ENCODE results near the gene RPH3AL. TPM values are rescaled to one million over a fixed set of nuclear protein-coding genes. Genes with fewer than 3 reads are reported as not detected.
A peak's percentile ranks its signal among the peaks of the same experiment; 100 is the strongest.
"Not testable (repeated sequence)": the region's sequence is repeated elsewhere in the genome, so short reads cannot be mapped to it uniquely, and the experiment has no call there.

RPH3AL gene
- total and polyA plus RNA-seq, 2 of the 8 experiments (the other 6 are each of a cell fraction or from before 2014, with no cell fraction given) = 5.6 to 5.8 TPM

- not testable (repeated sequence) for H3K56ac ChIP-seq (replicated peaks; ENCODE audit: insufficient read length, low read depth, low read length); H4K8ac ChIP-seq (ENCODE audit: extremely low read depth, insufficient read depth, low read length); H3K18ac ChIP-seq (ENCODE audit: extremely low read depth, low read length); H4K5ac ChIP-seq (ENCODE audit: insufficient read length, low read depth, low read length); FAIRE-seq; H3K9ac ChIP-seq (replicated peaks in 1 of 4; ENCODE audit: extremely low read depth in 1 of 4, low read depth in 3 of 4, low read length in 3 of 4); H2AK5ac ChIP-seq (ENCODE audit: low read depth, low read length); H3K79me2 ChIP-seq (ENCODE audit: control insufficient read depth in 1 of 2, insufficient read depth in 2 of 2, low read length in 2 of 2); H3K23me2 ChIP-seq (ENCODE audit: low read depth, low read length); H3K23ac ChIP-seq (ENCODE audit: insufficient read length); H3K9me3 ChIP-seq (ENCODE audit: insufficient read depth in 2 of 2, low read depth in 1 of 2, low read length in 1 of 2); H3K4me3 ChIP-seq (ENCODE audit: extremely low read depth in 1 of 4, insufficient read depth in 2 of 4, low read depth in 3 of 4, low read length in 4 of 4); H3K27ac ChIP-seq (ENCODE audit: low read depth, low read length); H3K36me3 ChIP-seq (ENCODE audit: control insufficient read depth in 2 of 4, insufficient read depth in 4 of 4, low read length in 3 of 4); H2BK5ac ChIP-seq (ENCODE audit: low read depth, low read length); H4K20me1 ChIP-seq (replicated peaks in 1 of 2; ENCODE audit: control insufficient read depth in 1 of 2, insufficient read depth in 2 of 2, low read length in 2 of 2); H2BK12ac ChIP-seq (ENCODE audit: low read depth, low read length); DNase-seq (ENCODE audit: low read depth in 1 of 2, low spot score in 2 of 2); H4K91ac ChIP-seq (replicated peaks; ENCODE audit: insufficient read length, low read length); H2BK15ac ChIP-seq (ENCODE audit: low read length); H3K27me3 ChIP-seq (replicated peaks in 1 of 4; ENCODE audit: control insufficient read depth in 3 of 4, extremely low read depth in 1 of 4, insufficient read depth in 3 of 4, low read length in 3 of 4); H3K79me1 ChIP-seq (ENCODE audit: low read depth, low read length); H2AFZ ChIP-seq (ENCODE audit: low read length); H3K4ac ChIP-seq (replicated peaks; ENCODE audit: insufficient read length, low read depth, low read length); H3K4me2 ChIP-seq (ENCODE audit: insufficient read depth in 1 of 2, low read depth in 2 of 2, low read length in 2 of 2); H2BK120ac ChIP-seq (replicated peaks; ENCODE audit: low read depth, low read length); H3K14ac ChIP-seq (ENCODE audit: insufficient read length)
- ChIA-PET POLR2A (ENCODE audit: partially characterized antibody) (interaction anchor here (0.6 to 1.6 kb wide), 4 partner anchors 9 to 74 kb away, joined by 3 to 4 read pairs (median 3); no protein-coding TSS in a partner anchor), CTCF (ENCODE audit: partially characterized antibody) (interaction anchor here (0.5 to 3.5 kb wide), 7 partner anchors 16 to 644 kb away, joined by 3 to 16 read pairs (median 6); no protein-coding TSS in a partner anchor)
- Histone ChIP-seq H3K4me1 (replicated peaks in 1 of 4; ENCODE audit: control insufficient read depth in 3 of 4, insufficient read depth in 4 of 4, low read length in 3 of 4) (peaks cover 0 to 26% (median 11%) of the 10 kb centered on the region in 4 experiments; a peak in 5 of 7 replicates), H2BK20ac (ENCODE audit: low read length) (peak overlapping the region; percentile 32; the same call in 1 of the 2 replicates)
- WGBS, 2 experiments (ENCODE audit: extremely low coverage in 1 of 2, insufficient coverage in 1 of 2, insufficient read length in 1 of 2, insufficient replicate concordance in 2 of 2, low coverage in 1 of 2, low lambda C conversion rate in 2 of 2, missing lambda C conversion rate in 1 of 2) = 86% methylated on average over 33 of the region's 48 CpGs; no CpG with 5 or more reads in 1 of the 2 experiments
Measured at GRCh38 chr17:234994-235830, 117.4 kb downstream of the RPH3AL start.

Measured in H1 (cell line).